GM19035 (cell line): ENCODE data around the gene SMIM38.

Experiments used
- ATAC-seq: cut with Tn5 transposase; IDR thresholded peaks from one replicate; pipeline ENCODE4 v1.9.1; 2021; ENCODE audit not compliant: unreplicated experiment

Gene SMIM38

DNA sequence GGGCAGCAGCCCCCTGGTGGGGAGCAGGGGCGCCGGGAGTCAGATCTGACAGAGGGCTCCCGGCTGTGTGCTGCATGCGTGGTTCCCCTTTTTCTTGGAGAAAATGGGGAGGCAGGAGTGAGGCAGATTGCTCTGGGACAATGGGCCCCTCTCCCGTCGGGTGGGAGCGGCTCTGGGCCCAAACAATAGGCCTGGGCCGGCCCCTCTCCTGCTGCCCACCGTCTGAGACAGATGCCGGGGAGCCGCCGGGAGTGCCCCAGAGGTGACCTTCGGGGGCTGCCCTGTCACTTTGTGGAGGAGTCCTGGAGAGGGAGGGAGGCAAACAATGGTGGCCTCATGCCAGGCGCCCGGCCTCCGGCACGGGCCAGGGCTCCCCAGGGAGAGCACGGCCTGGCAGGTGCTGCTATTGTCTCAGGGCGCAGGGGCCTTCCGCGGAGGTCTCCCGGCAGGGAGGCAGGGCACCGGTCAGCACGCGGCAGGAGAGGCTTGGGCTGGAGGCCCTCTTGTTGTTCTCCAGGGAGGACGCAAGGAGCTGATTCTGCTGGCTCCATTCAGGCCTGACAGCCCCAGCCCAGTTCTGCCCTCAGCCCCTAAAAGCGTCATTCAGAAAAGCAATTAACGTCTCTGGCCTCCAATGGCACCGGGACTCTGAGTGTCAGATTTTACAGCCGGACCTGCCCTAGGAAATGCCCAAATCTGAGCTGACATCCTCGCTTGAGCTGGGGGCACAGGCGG lies 44.8 kb downstream of the SMIM38 start:
- ATAC-seq, result no peak

- ATAC-seq, result no peak
These were observed 45.3 kb downstream of the SMIM38 start for GRCh38 chr11:69201066-69201365.

- no peak for ATAC-seq
These were observed 46.1 kb downstream of the SMIM38 start for GRCh38 chr11:69201764-69202370.

DNA sequence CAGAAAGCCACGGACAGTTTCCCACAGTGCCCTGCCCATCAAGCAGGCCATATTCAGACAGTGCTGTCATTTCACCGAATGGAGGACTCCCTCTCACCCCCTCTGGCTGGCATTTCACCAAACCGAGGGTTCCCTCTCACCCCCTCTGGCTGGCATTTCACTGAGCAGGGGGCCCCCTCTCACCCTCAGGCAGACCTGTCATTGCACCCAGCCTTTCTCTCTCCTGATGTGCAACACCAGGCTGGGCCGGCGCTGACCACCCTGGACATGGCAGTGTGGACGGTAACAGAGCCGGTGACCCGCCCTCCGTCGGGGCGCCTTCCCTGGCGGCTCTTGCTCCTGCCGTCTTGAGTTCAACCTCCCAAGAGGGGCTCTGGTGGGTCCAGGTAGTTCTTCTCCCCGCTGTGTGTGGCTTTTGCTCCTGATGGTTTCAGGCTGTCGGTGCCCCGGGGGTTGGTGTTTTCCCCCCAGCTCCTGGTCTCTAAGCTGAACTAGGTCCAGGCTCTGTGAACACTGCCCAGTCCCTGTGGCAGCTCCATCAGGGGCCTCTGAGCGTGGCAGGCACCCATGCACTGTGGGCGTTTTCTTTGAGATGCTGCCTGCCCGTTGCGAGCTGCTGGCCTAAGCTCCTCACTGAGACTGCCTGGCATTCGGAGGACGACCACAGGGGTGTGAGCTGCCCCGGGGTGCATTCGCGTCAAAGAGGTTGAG lies 46.9 kb downstream of the SMIM38 start:
- ATAC-seq, result no peak

- no peak for ATAC-seq
These were observed 47.6 kb downstream of the SMIM38 start for GRCh38 chr11:69203381-69203780.

DNA sequence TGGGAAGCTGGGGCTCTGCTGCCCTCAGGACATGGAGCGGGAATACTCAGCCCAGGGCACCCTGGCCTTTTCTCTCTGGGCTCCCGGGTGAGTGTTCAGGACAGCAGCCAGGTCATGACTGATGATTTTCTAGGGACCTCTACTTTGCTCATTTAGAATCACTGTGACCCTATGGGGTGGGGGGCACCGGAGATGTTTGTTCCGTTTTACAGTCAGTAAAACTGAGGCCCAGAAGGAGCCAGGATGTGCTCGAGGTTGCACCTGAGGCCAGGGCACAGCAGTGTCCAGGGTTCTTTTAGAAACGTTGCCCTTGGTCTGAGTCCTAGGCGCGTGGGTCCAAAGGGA lies 48.1 kb downstream of the SMIM38 start:
- ATAC-seq, result no peak

GRCh38 chr11:69204246-69204940 lies 48.7 kb downstream of the SMIM38 start:
- ATAC-seq, result no peak

DNA sequence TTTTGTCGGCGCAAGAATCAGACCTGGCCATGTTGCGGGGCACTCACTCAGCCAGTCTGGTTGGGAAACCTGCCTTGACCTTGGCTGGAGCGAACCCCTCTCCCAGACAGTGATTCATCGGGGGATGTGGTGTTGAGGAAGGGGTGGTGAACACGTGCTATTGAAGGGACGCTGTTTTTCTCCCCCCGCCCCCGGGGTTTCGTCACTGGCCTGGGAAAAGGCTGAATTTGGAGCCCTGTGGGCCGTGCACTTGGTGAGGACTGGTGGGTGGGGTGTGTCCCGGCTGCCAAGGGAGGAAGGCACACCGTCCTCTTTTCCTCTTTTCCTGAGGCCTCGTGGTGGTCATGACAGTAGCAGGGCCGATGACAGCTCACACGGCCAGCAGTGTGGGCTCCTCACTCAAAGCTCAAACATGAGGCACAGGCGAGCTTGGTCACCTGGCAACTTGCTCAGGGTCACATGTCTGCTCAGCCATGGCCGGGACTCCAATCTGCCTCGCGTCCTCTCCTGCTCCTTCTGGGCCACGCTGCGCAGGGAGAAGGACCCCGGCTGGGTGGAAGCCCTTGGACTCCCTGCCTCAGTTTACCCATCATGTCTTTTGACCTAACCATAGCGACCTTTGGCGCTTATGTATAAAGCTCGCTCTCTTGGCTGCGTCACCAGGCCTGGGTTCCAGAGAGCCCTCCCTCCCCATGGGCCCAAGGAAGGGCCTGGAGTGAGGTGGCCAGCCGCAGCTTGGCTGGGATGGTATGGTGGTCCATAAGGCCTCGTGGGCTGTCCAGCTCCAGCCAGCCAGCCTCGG lies 49.4 kb downstream of the SMIM38 start:
- ATAC-seq, result no peak
